Colonic mucosa (tissue), 4 donors: ENCODE measurements around the gene KCTD17. TPM values are rescaled to one million over a fixed set of nuclear protein-coding genes. Genes with fewer than 3 reads are reported as not detected.

Source experiments
- DNase-seq: peaks from one replicate; pipeline ENCODE4 v3.0.0-alpha.2; 2020
- H3K27ac ChIP-seq: fragments of 200-600 bp; one replicate; pipeline ENCODE4 v1.8.0; 2021
- H3K27me3 ChIP-seq: fragments of 200-600 bp; one replicate; pipeline ENCODE4 v1.8.0; 2021
- H3K36me3 ChIP-seq: fragments of 200-600 bp; one replicate; pipeline ENCODE4 v1.8.0; 2021
- H3K4me1 ChIP-seq: fragments of 200-600 bp; one replicate; pipeline ENCODE4 v1.8.0; 2021; ENCODE audit warnings: mild to moderate bottlenecking
- H3K4me3 ChIP-seq: fragments of 200-600 bp; one replicate; pipeline ENCODE4 v1.8.0; 2021
- H3K9ac ChIP-seq, 2 donors: one replicate each; pipeline ENCODE4 v1.7.0; 2013; ENCODE audit warnings: control low read depth in 2 of 2, low read depth in 2 of 2, low read length in 2 of 2
- H3K9me3 ChIP-seq: fragments of 200-600 bp; one replicate; pipeline ENCODE4 v1.8.0; 2021
- intact Hi-C: fragments of 100-400 bp; cut with DNase I; formaldehyde crosslinking; loops from one replicate; pipeline ENCODE4 v1.14.1; 2022
- total RNA-seq, 2 donors: library from RNA; stranded (reverse); fragmentation: NEBNext Ultra II Directional in 1 of 2; extraction: Animal tissue kit (Norgen Biotek cat#: 25700) in 1 of 2; gene quantifications; one replicate each; pipeline ENCODE4 v1.2.1, GENCODE V29; 2021
- TF ChIP-seq, protein P1 (sequence below): fragments of 200-600 bp; IDR thresholded peaks from one replicate; pipeline ENCODE4 v1.8.0; 2022; ENCODE audit warnings: antibody characterized with exemption, mild to moderate bottlenecking
- donor health status: healthy.
- donor health status: DM: no; HTN: no; CAD: no.
- donor health status: DM: no; HTN: no; CAD: no.

Gene KCTD17
- total RNA-seq, 2 donors from 2014 or later = 25.4 to 39.9 TPM

DNA sequence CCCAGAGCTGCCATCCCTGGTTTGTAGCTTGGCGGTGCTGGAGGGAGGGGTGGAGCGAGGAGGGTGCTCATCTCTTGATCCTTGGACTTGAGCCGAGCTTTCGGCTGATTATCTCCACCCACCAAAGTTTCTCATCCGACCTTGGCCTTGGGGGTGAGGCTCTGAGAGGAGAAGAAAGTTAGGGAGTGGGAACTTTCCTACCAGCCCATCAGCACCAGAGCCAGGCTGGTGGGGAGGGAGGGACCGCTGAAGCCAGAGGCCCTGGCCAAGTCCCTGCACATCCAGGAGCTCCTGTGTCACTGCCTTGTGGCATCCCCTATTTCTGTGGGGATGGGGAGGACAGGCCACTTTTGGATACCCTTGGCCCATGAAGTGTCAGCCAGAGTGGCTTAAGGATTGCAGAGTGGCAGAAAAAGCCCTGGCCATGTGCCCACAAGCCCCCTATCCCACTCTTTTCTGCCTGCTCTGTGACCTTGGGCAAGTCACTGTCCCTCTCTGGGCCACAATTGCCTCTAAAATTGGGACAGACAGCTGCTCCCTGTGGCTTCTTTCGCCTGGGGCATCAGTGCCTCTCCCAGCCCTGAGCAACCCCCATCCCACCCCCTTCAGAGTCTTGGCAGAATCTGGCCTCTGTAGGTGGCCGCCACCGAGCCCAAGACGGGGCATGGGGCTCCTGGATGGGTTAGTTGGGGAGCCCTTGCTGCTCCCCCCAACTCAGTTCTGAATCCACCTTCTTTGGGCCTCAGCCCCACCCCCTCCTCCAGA, 10.3 kb downstream of the KCTD17 start:
- Histone ChIP-seq H3K9ac (no peak overlapping the region), H3K4me1 (no peaks in the 10 kb centered on the region), H3K4me3 (no peak overlapping the region), H3K27me3 (no peaks in the 10 kb centered on the region), H3K27ac (no peak overlapping the region), H3K9me3 (no peaks in the 10 kb centered on the region), H3K36me3 (no peaks in the 10 kb centered on the region)
- no peak for DNase-seq
- intact Hi-C loops = no loop called here
- TF ChIP-seq, protein P1, sequence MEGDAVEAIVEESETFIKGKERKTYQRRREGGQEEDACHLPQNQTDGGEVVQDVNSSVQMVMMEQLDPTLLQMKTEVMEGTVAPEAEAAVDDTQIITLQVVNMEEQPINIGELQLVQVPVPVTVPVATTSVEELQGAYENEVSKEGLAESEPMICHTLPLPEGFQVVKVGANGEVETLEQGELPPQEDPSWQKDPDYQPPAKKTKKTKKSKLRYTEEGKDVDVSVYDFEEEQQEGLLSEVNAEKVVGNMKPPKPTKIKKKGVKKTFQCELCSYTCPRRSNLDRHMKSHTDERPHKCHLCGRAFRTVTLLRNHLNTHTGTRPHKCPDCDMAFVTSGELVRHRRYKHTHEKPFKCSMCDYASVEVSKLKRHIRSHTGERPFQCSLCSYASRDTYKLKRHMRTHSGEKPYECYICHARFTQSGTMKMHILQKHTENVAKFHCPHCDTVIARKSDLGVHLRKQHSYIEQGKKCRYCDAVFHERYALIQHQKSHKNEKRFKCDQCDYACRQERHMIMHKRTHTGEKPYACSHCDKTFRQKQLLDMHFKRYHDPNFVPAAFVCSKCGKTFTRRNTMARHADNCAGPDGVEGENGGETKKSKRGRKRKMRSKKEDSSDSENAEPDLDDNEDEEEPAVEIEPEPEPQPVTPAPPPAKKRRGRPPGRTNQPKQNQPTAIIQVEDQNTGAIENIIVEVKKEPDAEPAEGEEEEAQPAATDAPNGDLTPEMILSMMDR = no peak

DNA sequence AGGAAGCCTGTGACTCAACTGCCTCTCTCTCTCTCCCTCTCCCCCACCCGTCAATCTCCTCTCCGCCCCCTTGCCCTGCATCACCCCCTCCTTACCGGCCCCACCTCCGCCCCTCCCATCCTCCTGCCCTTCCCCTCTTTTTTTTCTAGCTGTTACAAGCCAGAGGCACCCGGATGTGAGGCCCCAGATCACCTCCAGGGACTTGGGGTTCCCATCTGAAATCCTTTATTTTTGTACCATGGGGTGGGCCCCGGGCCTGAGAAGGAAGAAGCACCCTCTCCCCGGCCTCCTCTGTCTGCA, 10.8 kb downstream of the KCTD17 start:
- no peak for DNase-seq
- intact Hi-C loops = no loop called here
- Histone ChIP-seq H3K9me3 (no peaks in the 10 kb centered on the region), H3K27ac (no peak overlapping the region), H3K36me3 (no peaks in the 10 kb centered on the region), H3K27me3 (no peaks in the 10 kb centered on the region), H3K9ac (no peak overlapping the region), H3K4me1 (no peaks in the 10 kb centered on the region), H3K4me3 (no peak overlapping the region)
- TF ChIP-seq, protein P1 = no peak

DNA sequence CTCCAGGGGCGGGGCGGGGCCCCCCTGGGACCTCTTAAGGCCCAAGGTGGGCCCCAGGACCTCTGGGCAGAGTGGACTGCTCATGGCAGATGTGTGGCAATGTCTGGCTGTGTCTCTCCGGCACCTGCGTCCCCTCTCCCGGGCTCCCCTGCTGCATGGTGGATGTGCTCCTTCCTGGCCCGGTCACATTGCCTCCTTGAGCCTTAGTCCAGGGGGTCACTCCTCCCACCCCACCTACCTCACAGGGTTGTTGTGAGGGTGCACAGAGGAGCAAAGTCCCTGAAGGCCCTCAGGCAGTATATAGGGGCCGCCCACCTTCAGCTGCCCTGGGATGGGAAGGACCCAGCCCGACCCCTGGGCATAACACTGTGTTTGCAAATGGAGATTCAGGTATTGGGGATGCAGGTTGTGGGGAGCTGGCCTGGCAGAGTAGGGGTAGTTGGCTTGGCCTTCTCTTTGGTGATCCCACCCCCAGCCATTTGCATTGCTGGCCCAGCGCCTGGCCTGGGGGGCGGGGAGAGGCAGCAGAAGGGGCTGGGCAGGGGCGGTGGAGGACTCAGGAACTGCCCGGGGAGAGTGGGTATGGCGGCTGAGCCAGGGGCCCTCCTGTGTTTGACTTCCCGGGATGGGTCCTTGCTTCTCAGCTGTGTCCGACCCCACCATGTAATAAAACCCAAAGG, 11.3 kb downstream of the KCTD17 start:
- no peaks in the 10 kb centered on the region for H3K27me3 ChIP-seq
- TF ChIP-seq, protein P1 = no peak
- no peak overlapping the region for H3K9ac ChIP-seq
- H3K4me1 ChIP-seq = no peaks in the 10 kb centered on the region
- no peak for DNase-seq
- no peaks in the 10 kb centered on the region for H3K36me3 ChIP-seq
- no peaks in the 10 kb centered on the region for H3K9me3 ChIP-seq
- intact Hi-C loops = no loop called here
- H3K4me3 ChIP-seq = no peak overlapping the region
- no peak overlapping the region for H3K27ac ChIP-seq

DNA sequence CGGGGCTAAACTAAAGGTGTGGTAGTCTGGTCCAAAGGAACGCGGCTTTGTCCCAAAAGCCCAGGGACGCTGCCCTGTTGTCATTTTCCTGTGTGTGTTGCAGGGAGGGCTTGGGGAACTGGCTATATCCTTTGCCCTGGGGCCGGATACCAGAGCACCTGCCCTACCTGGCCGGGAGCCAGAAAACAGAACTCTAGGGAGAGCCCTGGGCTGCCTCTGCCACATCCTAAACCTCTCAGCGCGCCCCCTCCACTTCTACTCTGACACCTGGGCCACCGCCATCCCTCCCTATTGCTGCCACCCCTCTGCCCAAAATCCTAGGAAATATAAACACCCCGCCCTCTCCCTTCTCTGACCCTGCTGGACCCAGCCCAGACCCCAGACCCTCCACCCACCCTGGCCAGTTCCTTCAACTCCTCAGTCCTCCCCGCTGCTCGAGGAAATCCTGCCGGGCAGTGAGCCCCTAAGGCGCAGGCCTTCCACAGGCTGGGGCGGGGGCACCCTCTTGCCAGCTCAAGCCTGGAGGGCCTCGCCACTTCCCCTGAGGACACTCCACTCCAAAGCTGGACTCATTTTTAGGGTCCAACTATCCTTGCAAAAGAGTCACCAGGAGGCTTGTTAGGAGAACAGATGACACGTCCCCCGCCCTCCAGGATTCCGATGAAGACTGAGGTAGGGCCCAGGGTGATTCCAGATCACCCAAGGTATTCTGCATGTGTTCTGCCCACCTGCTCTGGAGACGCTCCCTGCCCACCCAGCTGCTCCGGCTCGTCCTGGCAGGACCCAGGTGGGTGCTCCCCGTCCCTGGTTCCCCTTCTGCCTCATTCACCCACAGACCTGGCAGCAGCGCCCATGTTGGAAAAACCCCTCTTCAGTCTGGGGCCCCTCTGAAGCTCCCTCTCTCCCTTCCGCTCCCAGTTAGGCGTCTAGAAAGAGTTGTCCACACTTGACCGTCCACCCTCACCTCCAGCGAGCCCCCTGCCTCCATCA, 12.2 kb downstream of the KCTD17 start:
- Histone ChIP-seq H3K9me3 (no peaks in the 10 kb centered on the region), H3K9ac (no peak overlapping the region), H3K4me3 (no peak overlapping the region), H3K27me3 (peaks cover 7% of the 10 kb centered on the region), H3K4me1 (no peaks in the 10 kb centered on the region), H3K27ac (no peak overlapping the region), H3K36me3 (no peaks in the 10 kb centered on the region)
- DNase-seq = peak; percentile 63
- intact Hi-C loops = no loop called here
- TF ChIP-seq, protein P1 = no peak

DNA sequence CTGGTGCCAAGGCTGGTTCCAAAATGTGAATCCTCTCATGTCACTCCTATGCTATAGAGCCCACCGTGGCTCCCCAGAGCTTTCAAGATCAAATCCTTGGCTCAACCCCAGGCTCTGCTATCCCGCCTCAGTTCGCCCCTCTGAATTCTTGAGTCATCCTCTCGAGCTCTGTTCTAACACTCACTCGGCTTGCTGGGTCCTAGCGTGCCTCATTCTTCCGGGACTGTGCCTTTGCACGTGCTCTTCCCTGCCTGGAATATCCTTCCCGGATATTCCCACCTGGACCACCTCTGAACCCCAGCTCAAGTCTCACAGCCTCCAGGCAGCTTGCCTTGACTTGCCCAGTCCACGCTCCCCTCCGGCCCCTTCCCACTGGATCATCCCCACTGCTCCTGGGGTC, 13.0 kb downstream of the KCTD17 start:
- Histone ChIP-seq H3K4me1 (no peaks in the 10 kb centered on the region), H3K9ac (no peak overlapping the region), H3K9me3 (no peaks in the 10 kb centered on the region), H3K27ac (no peak overlapping the region), H3K4me3 (no peak overlapping the region), H3K27me3 (peaks cover 10% of the 10 kb centered on the region), H3K36me3 (no peaks in the 10 kb centered on the region)
- intact Hi-C loops = no loop called here
- TF ChIP-seq, protein P1 = no peak
- DNase-seq = no peak
